ENCODE data around the gene GFPT1. TPM values are rescaled to one million over a fixed set of nuclear protein-coding genes. Genes with fewer than 3 reads are reported as not detected.

Gene GFPT1
- total and polyA plus RNA-seq, 4 donors, result 14.7 to 42.6 (median 18.1) TPM

DNA sequence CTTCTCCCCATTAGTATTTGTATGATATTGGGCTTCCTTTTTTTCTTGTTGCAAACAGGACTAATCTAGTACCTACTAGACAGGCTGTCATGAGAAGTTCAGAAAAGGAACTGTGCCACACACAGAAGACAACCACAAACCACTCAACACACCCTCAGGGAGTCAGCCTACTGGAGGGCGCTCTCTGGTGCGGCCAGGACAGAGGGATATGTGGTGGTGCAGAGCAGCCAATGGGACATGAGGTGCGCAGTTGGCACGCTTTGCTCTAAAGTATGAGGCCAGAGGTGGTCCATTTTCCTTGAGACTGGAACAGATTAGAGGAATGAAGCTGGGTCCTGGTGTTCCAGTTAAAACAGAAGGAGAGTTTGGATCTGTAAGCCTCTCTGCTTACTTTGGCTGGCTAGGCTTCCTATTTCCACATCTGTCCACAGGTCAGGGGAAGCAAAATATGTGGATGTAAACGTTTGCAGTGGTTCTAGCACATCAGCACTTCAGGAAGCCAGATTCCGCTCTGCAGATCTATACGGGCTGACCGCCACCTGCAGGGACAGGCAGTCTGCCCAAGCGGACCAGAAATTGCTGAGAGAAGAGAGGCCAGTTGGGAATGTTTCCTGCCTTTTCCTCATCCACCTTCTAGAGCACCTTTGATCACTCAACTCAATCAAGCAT, 114.1 kb downstream of the GFPT1 start:
- 56% methylated on average over 9 of the region's 9 CpGs for WGBS
- H3K4me3 ChIP-seq (ENCODE audit: low read depth in 1 of 3, low read length in 3 of 3), result no peak overlapping the region

GRCh38 chr2:69271831-69272257, 115.2 kb downstream of the GFPT1 start:
- TF ChIP-seq JUND (IDR thresholded peaks at IDR 0.05) (peak; percentile 36 to 57), GABPA (IDR thresholded peaks at IDR 0.05 in 1 of 2, conservative IDR thresholded peaks at IDR 0.05 in 1 of 2) (no peak), RAD21 (IDR thresholded peaks at IDR 0.05) (peak in 1 of 2 donors; percentile 6), RXRA (IDR thresholded peaks at IDR 0.05) (peak in 1 of 2 donors; percentile 4), REST (IDR thresholded peaks at IDR 0.05) (no peak), YY1 (IDR thresholded peaks at IDR 0.05) (no peak), ATF3 (IDR thresholded peaks at IDR 0.05) (no peak), NR2F2 (IDR thresholded peaks at IDR 0.05) (peak; percentile 34), TAF1 (conservative IDR thresholded peaks at IDR 0.05) (no peak)
- TF ChIP-seq, protein P1, sequence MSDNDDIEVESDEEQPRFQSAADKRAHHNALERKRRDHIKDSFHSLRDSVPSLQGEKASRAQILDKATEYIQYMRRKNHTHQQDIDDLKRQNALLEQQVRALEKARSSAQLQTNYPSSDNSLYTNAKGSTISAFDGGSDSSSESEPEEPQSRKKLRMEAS (IDR thresholded peaks at IDR 0.05), result no peak
- H3K36me3 ChIP-seq (ENCODE audit: control insufficient read depth in 4 of 4, insufficient read depth in 3 of 4, low read depth in 1 of 4, low read length in 3 of 4), result no peaks in the 10 kb centered on the region
- H3K9ac ChIP-seq (ENCODE audit: low read depth in 1 of 2, low read length in 2 of 2), result no peak overlapping the region
- no peak overlapping the region for H3K4me3 ChIP-seq (ENCODE audit: low read depth in 1 of 3, low read length in 3 of 3)
- no peaks in the 10 kb centered on the region for H3K9me3 ChIP-seq (ENCODE audit: control insufficient read depth in 4 of 4, low read length in 3 of 4)
- WGBS, result 67% methylated on average over 3 of the region's 3 CpGs
- peaks cover 0 to 7% (median 0%) of the 10 kb centered on the region in 4 donors for H3K27me3 ChIP-seq (ENCODE audit: control insufficient read depth in 4 of 4, insufficient read depth in 4 of 4, low read length in 3 of 4)
- peaks cover 0 to 4% (median 0%) of the 10 kb centered on the region in 4 donors for H3K4me1 ChIP-seq (ENCODE audit: control insufficient read depth in 4 of 4, insufficient read depth in 4 of 4, low read length in 3 of 4)
- no peak for DNase-seq (ENCODE audit: low spot score)
- no peak overlapping the region for H3K27ac ChIP-seq (ENCODE audit: low read depth in 1 of 2, low read length in 2 of 2)

More for the DNA sequence above, 114.1 kb downstream of the GFPT1 start:
- no peaks in the 10 kb centered on the region for H3K36me3 ChIP-seq (ENCODE audit: control insufficient read depth in 4 of 4, insufficient read depth in 3 of 4, low read depth in 1 of 4, low read length in 3 of 4)
- peak; percentile 52 to 56 for TF ChIP-seq HNF4A (conservative IDR thresholded peaks at IDR 0.05)
- TF ChIP-seq RAD21 (IDR thresholded peaks at IDR 0.05), result peak; percentile 71 to 78
- no peak for TF ChIP-seq NR2F2 (IDR thresholded peaks at IDR 0.05)
- peak; percentile 19 for TF ChIP-seq CTCF (IDR thresholded peaks at IDR 0.05; ENCODE audit: low read depth, low read length, missing input control)
- peaks cover 0 to 7% (median 0%) of the 10 kb centered on the region in 4 donors for H3K27me3 ChIP-seq (ENCODE audit: control insufficient read depth in 4 of 4, insufficient read depth in 4 of 4, low read length in 3 of 4)
- no peaks in the 10 kb centered on the region for H3K9me3 ChIP-seq (ENCODE audit: control insufficient read depth in 4 of 4, low read length in 3 of 4)
- peaks cover 0 to 4% (median 0%) of the 10 kb centered on the region in 4 donors for H3K4me1 ChIP-seq (ENCODE audit: control insufficient read depth in 4 of 4, insufficient read depth in 4 of 4, low read length in 3 of 4)
- no peak for DNase-seq (ENCODE audit: low spot score)
- no peak overlapping the region for H3K27ac ChIP-seq (ENCODE audit: low read depth in 1 of 2, low read length in 2 of 2)
- H3K9ac ChIP-seq (ENCODE audit: low read depth in 1 of 2, low read length in 2 of 2), result no peak overlapping the region

Small RNA genes within 50 kb of the gene (small RNA-seq; reads per million reads assigned to genes)
- not detected for gene RF00019

Other genes starting within 250 kb of the GFPT1 start
- 10 to 100 TPM in 1 of 2 donors, 1 to 10 TPM in 1; 7.4 to 17.3 TPM for gene NFU1, start 50.2 kb upstream of the GFPT1 start, total RNA-seq
- 10 to 100 TPM; 14.8 to 37.4 TPM for gene NFU1, start 50.2 kb upstream of the GFPT1 start, polyA plus RNA-seq

Data from liver (tissue), 10 donors.